NCI-H2029 treated with DMSO at 0.1 percent for 48 hours (cell line): ENCODE results near the gene SPATA33.
"Not testable (repeated sequence)": the region's sequence is repeated elsewhere in the genome, so short reads cannot be mapped to it uniquely, and the experiment has no call there.

Source experiments
- DNase-seq: peaks from one replicate; lab custom pipeline; 2025; lab: John Stamatoyannopoulos, UW

SPATA33 gene

GRCh38 chr16:89693931-89694783, 36.5 kb downstream of the SPATA33 start:
- no peak for DNase-seq

DNA sequence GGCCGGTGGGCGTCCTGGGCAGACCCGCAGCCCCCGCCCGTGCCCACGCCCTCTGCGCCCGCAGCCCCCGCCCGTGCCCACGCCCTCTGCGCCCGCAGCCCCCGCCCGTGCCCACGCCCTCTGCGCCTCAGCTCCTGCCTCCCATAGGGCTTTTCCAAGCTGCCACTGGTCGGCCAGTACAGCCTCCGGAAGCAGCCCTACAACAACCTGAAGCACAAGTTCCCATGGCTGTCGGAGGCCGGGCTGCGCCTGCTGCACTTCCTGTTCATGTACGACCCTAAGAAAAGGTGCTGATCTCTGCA, 37.1 kb downstream of the SPATA33 start:
- not testable (repeated sequence) for DNase-seq

DNA sequence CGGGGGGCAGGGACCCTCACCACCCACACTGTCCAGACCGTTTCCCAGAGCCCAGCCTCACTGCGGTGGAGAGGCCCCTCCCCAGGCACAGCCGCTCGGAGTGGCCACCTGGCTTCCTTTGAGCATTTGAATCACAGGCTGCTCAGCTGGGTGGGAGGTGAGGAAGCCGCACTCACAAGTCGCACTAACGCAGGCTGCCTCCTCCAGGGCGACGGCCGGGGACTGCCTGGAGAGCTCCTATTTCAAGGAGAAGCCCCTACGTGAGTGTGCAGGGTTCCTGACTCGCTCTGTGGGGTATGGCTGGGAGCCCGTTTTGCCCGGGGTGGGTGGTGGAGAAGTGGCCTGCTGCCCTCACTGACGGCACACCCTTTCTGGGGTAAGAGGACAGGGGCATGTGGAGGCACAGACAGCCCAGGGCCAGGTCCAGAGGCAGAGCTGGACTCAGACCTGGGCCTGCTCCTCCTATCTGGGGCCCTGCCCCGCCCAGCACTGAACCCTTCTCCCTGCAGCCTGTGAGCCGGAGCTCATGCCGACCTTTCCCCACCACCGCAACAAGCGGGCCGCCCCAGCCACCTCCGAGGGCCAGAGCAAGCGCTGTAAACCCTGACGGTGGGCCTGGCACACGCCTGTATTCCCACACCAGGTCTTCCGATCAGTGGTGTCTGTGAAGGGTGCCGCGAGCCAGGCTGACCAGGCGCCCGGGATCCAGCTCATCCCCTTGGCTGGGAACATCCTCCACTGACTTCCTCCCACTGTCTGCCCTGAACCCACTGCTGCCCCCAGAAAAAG, 37.6 kb downstream of the SPATA33 start:
- DNase-seq, result no peak

- no peak for DNase-seq
These were observed 38.4 kb downstream of the SPATA33 start for GRCh38 chr16:89695875-89696669.

DNA sequence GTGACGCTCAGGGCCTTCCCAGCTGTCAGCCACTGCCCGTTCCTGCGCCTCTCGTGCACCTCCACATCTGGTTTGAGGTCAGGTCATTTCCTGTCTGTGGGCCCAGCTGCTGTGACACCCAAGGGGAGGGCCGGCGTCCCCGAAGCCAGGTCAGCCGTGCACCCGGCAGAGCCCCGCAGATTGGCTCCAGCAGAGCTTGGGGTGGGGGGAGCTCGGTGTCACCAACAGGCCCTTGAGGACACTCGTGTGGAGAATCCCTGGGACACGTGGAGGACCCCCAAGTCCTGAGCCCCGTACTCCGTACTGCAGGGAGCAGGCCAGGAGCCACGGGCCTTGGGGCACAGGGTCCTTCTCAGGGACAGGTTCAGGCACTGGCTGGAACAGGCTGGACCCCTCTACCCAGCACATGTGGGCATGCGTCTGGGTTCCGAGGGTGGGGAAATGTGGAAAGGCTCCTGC, 39.1 kb downstream of the SPATA33 start:
- DNase-seq, result no peak

DNA sequence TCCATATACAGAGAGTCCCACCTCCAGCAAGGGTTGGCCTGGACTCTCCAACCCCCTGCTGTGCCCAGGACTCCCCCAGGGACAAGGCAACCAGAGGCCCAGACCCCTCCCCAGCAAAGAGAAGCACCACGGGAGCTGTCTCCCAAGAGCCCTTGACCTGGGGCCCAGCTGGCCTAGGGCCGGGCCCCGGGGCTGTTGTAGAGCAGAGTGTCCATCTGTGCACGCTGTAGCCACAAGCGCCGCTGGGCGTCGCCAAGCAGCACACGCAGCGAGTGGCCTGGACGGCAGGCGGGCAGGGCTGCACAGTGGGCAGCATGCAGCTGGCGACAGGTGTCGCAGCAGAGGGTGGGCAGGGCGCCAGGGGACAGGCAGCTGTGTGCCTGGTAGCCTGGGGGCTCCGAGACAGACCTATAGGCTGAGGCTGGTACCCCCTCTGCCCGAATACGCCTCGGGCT, 39.6 kb downstream of the SPATA33 start:
- no peak for DNase-seq

DNA sequence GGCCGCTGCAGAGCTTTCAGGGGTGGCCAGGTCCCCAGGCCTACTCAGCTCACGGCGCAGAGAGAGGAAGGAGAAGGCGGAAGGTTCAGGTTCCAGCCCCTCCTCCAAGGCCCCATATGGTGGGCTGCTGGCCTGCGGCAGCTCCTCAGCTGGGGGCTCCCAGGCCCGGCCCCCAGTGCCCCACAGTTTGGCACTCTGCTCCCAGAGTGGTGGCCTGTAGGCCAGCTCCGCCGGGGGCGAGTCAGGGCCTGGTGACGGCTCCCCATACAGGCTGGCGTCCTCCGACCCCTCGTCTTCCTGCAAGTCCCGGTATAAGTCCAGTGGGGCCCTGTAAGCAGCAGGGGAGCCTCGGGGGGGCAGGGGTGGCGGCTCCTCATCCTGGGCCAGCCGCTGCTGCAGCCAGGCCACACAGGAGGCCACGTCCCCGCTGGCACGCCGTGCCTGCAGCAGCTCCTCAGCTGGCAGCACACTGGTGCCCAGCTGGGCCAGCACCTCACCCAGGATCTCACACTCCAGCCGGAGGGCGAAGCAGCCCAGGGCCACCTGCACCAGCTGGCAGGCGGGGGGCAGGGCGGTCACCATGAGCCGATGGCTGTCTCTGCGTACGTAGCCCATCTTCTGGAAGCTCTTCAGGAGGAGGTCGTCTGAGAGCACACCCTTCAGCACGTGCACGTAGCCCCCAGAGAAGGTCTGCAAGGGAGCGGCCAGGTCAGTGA, 40.1 kb downstream of the SPATA33 start:
- DNase-seq, result no peak

DNA sequence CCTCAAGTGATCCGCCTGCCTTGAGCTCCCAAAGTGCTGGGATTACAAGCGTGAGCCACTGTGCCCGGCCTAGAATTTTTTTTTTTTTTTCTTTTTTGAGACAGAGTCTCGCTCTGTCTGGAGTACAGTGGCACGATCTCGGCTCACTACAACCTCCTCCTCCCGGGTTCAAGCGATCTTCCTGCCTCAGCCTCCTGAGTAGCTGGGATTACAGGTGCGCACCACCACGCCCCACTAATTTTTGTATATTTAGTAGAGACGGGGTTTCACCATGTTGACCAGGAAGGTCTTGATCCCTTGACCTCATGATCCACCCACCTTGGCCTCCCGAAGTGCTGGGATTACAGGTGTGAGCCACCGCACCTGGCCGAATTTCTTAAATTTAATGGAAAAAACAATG, 41.1 kb downstream of the SPATA33 start:
- DNase-seq, result not testable (repeated sequence)

DNA sequence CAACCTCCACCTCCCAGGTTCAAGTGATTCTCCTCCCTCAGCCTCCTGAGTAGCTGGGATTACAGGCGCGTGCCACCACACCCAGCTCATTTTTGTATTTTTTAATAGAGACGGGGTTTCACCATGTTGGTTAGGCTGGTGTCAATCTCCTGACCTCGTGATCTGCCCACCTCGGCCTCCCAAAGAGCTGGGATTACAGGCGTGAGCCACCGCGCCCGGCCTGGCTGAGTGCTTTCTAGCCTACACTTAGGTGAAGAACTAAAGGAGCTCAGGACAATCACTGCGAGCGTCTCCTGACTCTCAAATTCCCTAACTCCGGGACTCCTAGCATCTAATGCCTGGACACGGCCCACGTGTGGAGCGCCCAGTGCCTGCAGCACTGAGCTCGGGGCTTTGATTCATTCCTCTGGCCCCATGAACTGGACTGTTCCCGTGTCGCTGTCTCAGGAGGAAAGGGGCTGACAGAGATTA, 42.0 kb downstream of the SPATA33 start:
- not testable (repeated sequence) for DNase-seq

DNA sequence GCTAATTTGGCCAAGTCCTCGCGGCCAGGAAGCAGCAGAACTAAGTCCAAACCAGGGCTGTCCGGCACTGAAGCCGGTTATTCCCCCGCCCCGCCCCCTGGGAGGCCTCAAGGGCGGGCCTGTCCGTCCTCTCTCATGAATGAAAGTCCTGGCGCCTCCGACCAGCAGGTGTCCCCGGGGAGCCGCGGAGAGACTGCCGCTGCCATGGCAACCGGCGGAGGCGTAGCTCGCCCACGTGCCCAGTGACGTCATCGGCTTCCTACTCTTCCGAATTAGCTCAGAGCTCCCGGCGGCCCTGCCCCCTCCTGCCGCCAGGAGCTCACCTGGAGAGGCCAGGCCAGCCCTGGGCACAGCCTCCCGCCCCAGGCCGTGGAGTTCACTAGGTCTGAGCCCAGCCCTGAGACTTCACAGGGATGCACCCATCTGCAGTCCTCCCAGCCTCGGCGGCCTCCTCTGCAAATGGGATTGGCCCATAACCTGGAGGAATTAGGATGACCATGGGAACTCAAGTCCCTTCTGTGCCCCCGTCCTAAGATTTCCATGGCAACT, 42.5 kb downstream of the SPATA33 start:
- DNase-seq, result peak; percentile 78

DNA sequence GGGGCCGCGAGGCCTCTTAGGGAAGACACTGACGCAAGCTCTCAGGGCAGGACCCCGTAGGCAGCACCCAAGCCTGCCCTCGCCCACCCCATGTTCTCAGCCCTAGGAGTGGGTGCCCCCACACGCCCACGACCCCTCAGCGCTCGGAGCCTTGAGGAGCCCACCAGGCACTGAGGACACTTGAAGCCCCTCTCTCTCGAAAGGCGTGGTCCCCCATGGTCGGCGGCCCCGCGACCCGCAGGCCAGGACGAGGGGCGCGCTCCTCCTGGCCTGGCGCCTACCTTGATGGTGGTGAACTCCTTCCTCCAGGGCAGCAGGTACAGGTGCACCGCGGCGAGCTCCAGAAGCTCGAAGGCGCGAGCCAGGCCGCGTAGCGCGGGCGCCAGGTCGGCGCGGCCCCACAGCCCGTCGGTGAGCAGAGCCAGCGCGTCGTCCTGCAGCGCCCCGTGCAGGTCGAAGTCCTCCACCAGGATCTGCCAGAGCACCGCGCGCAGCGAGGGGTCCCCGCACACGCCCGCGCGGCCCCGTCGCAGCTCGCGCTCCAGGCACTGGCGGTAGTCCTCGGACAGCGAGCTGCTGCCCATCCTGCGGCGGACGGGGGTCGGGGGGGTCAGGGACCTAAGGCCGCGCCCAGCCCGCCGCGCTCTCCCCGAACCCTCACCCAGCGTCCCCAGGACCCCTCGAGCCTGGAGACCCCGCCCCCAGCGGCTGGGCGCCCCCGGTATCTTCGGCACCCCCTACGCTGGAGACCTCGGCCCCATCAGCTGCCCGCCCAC, 43.2 kb downstream of the SPATA33 start:
- no peak for DNase-seq

DNA sequence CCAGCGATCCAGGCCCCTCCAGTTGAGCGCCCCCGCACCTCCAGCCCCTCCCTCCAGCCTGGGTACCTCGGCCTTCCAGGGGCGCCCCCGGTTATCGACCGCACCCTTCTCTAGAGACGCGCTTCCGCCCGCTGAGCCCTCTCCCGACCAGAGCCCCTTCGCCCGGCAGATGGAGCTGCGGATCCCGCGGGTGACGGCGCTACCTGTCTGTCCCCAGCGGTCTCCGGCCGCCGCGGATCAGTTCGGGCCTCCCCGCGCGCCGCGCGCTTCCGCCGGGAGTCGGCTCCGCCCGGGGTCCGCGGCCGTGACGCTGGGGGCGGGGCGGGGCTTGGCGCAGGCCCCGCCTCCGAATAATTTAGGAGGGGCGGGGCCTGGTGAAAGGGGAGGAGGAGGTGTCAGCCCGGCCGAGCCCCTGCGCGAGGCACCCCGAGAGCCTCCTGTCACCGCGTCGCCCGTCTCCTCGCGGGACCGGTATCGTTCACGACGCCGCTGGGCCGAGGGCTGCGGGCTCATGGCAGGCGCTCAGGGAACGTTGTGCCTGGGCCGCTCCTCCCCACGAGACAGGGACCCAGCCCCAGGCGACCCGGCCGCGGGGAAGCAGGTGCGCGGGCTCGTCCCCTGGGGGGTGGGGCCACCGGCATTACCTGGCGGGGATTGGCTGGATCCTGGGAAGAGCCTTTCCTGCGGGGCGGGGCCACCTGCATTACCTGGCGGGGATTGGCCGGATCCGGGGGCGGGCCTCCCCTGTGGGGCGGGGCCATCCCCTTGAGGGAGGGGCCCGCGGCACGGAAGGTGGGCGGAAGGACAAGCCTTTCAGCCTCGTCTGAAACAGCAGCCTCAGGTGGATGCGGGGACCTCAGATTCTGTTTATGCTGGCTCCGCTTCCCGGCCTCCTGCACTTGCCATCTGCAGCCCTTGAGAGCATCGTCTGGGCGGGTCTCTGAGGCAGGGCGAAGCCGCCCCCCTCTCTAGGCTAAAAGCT, 44.1 kb downstream of the SPATA33 start, which contains the start of gene SPATA2L:
Gene SPATA2L (minus strand): TSS at position 281 of the 982 bp plus-strand sequence. CDS start 473 bp downstream, outside the sequence.
- no peak for DNase-seq

DNA sequence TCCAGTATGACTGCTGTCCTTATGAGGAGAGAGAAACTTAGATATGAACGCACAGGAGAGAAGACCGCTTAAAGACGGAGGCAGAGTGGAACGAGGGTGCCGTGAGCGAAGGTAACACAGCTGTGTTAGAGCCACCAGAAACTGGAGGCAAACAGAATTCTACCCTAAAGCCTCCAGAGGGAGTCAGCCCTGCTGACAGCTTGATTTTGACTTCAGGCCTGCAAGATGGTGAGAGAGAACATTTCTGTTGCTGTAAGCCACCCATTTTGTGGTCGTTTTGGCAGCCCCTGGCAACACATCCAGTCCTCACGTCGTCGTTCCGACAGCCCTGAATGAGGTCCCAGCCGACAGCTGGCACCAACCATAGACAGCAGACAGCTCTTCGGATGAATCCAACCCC, 46.6 kb downstream of the SPATA33 start:
- no peak for DNase-seq

DNA sequence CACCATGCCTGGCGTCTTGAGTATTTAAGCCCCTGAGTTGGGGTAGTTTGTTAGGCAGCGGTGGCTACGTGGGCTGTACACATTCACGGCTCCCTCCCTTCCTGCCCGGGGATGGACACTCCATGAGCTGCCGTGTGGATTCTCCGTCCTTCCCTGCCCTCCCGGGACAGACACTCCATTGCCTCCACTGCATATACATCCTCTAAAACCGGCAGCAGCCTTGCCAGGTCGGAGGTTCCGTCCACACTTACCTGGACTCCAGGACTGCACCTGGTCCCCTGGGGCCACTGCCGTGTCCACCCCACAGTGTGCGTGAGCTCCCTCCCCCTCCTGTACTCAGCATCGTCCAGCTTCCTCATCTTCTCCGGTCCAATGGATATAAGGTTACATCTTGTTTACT, 47.4 kb downstream of the SPATA33 start:
- no peak for DNase-seq

DNA sequence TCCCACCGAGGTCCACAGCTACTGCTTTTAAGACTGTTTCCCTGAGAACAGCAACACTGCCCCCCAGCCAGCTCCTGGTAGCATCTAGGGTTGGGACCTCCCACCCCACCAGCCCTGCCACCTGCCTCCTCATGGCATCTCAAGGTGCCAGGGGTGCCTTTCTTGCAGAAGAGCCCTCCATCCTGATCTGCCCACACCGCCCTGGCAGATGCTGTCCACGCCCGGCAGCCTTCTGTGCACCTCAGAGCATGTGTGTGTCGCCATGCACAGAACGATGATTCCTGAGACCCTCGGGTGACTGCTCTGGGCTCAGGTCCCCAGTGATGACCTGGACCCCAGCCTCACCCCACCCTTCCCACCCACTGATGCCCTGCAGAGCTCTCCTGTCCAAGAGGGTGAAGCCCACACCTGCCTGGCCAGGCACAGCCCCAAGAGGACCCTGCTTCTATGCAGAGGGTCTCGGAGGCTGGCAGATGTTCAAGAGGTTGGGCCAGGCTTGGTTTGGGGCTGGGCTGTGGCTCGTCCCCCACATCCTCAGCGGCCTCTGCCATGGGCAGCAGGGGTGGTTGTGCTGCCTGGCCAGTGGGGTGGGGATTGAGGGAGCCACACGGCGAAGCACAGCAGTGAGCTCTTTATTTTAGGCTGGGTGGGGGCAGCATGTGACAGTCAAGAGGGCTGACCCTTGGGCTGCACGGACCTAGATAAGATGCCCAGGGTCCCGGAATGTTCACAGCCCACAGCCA, 49.1 kb downstream of the SPATA33 start:
- DNase-seq, result no peak

- DNase-seq, result no peak
These were observed 50.1 kb downstream of the SPATA33 start for GRCh38 chr16:89707695-89708094.

DNA sequence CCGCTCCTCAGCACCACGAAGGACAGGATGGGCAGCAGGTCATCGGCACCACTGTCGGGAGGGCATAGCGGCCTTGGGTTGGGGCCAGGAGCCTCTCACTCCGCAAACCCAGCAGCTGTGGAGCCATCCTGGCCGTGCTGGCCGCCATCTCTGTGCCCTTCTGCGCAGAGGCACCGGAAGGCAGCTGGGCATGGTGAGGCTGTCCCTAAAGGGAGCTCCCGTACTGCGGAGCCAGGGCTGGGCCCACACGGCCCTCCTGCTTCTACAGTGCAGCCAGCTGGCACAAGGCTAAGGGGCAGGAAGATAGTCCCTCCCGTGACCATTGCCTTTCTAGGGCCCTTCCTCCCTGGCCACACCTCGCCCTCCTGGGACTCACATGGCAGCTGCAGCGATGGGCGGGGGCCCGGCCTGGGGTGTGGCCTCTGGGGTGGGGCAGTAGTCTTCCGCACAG, 50.9 kb downstream of the SPATA33 start:
- DNase-seq, result no peak

GRCh38 chr16:89709166-89709565, 51.5 kb downstream of the SPATA33 start:
- DNase-seq, result no peak
